ENCODE measurements around the gene NCS1. TPM values are rescaled to one million over a fixed set of nuclear protein-coding genes. Genes with fewer than 3 reads are reported as not detected.

The NCS1 gene
- total RNA-seq, 1 experiment from 2014 or later = 68.7 TPM

- no peak for DNase-seq (ENCODE audit: low read depth, low spot score)
- H3K27ac ChIP-seq (ENCODE audit: low read depth, low read length) = no peak overlapping the region
- no peak for ATAC-seq
- intact Hi-C loops (cut with micrococcal nuclease) = no loop called here
- H3K4me2 ChIP-seq (ENCODE audit: low read length) = no peak overlapping the region
- no peak overlapping the region for H3K9ac ChIP-seq (ENCODE audit: low read length)
- H3K4me3 ChIP-seq (replicated peaks in 1 of 2; ENCODE audit: low read depth in 1 of 2, low read length in 2 of 2) = no peak overlapping the region
- no peaks in the 10 kb centered on the region for H3K36me3 ChIP-seq (ENCODE audit: control insufficient read depth in 1 of 2, insufficient read depth in 2 of 2, low read length in 2 of 2)
- H4K20me1 ChIP-seq (ENCODE audit: insufficient read depth) = no peaks in the 10 kb centered on the region
- no peaks in the 10 kb centered on the region for H3K9me2 ChIP-seq (ENCODE audit: insufficient read depth)
- H3K4me1 ChIP-seq (ENCODE audit: control insufficient read depth in 1 of 2, insufficient read depth in 2 of 2, low read length in 2 of 2) = peaks cover 0 to 14% of the 10 kb centered on the region in 2 experiments; a peak in 2 of 4 replicates
- no peak overlapping the region for H2AFZ ChIP-seq (ENCODE audit: low read depth, low read length, poor library complexity, severe bottlenecking)
- TF ChIP-seq CBX3 (IDR thresholded peaks at IDR 0.05; ENCODE audit: low read depth) (no peak), POLR2A (IDR thresholded peaks at IDR 0.05; ENCODE audit: borderline replicate concordance, extremely low read depth, insufficient read depth, insufficient read length) (no peak), ATF3 (IDR thresholded peaks at IDR 0.05) (no peak), TCF7L2 (IDR thresholded peaks at IDR 0.05; ENCODE audit: borderline replicate concordance, extremely low read depth, insufficient read depth, insufficient read length) (no peak), REST (IDR thresholded peaks at IDR 0.05; ENCODE audit: low read depth) (no peak), YY1 (IDR thresholded peaks at IDR 0.05; ENCODE audit: extremely low read depth, insufficient replicate concordance, low read depth, low read length) (no peak), SIN3A (IDR thresholded peaks at IDR 0.05; ENCODE audit: low read depth) (no peak), EZH2phosphoT487 (IDR thresholded peaks at IDR 0.05; ENCODE audit: borderline replicate concordance) (no peak)
- ChIA-PET POLR2A (no interaction called here), CTCF (no interaction called here), RAD21 (ENCODE audit: low non-redundant PET in 1 of 2, low total read pairs in 2 of 2, uncharacterized antibody in 2 of 2, unreplicated experiment in 2 of 2) (no interaction called here)
- no TSS peak for BruUV-seq (replicated peaks)
- H3K79me2 ChIP-seq (ENCODE audit: insufficient read depth, low read length) = no peaks in the 10 kb centered on the region
- H3K9me3 ChIP-seq (ENCODE audit: control insufficient read depth in 1 of 2, insufficient read depth in 1 of 2, low read depth in 1 of 2, low read length in 2 of 2) = no peaks in the 10 kb centered on the region
- H3K27me3 ChIP-seq (ENCODE audit: insufficient read depth, low read length) = no peaks in the 10 kb centered on the region
Measured at GRCh38 chr9:130245474-130245873, 73.3 kb downstream of the NCS1 start.
